Astrocyte (in vitro differentiated cells and primary cell): ENCODE measurements around the gene PCDHGB4. TPM values are rescaled to one million over a fixed set of nuclear protein-coding genes. Genes with fewer than 3 reads are reported as not detected.

Experiments used
- DNase-seq: peaks from one replicate; pipeline ENCODE4 v3.0.0-alpha.2; 2010; ENCODE audit warnings: low read depth
- FAIRE-seq: peaks from 2 replicates; lab custom pipeline; 2011; peaks lifted over from hg19 to GRCh38; lab: Jason Lieb, UNC
- H2AFZ ChIP-seq: 2 replicates; pipeline ENCODE4 v1.6.0; 2012; ENCODE audit warnings: low read depth, low read length, inconsistent platforms
- H3K27ac ChIP-seq: 2 replicates; pipeline ENCODE4 v1.5.1; 2011; ENCODE audit warnings: low read depth, low read length, inconsistent platforms
- H3K27me3 ChIP-seq: 2 replicates; pipeline ENCODE4 v1.6.0; 2011; ENCODE audit warnings: low read length, inconsistent platforms; ENCODE audit not compliant: insufficient read depth
- H3K36me3 ChIP-seq: 2 replicates; pipeline ENCODE4 v1.5.1; 2011; ENCODE audit warnings: low read length, inconsistent platforms; ENCODE audit not compliant: insufficient read depth
- H3K4me1 ChIP-seq: 2 replicates; pipeline ENCODE4 v1.5.1; 2011; ENCODE audit warnings: low read length, inconsistent platforms; ENCODE audit not compliant: insufficient read depth
- H3K4me2 ChIP-seq: 2 replicates; pipeline ENCODE4 v1.6.0; 2012; ENCODE audit warnings: low read length, inconsistent platforms
- H3K4me3 ChIP-seq: 2 replicates; pipeline ENCODE4 v1.5.1; 2011; ENCODE audit warnings: low read depth, mild to moderate bottlenecking, low read length, inconsistent platforms; ENCODE audit not compliant: insufficient read depth
- H3K79me2 ChIP-seq: 2 replicates; pipeline ENCODE4 v1.6.0; 2012; ENCODE audit warnings: mild to moderate bottlenecking, low read length, inconsistent platforms; ENCODE audit not compliant: insufficient read depth
- H3K9ac ChIP-seq: 2 replicates; pipeline ENCODE4 v1.6.0; 2012; ENCODE audit warnings: mild to moderate bottlenecking, low read length, inconsistent platforms
- H3K9me3 ChIP-seq: 2 replicates; pipeline ENCODE4 v1.5.1; 2012; ENCODE audit warnings: low read depth, mild to moderate bottlenecking, low read length, inconsistent platforms; ENCODE audit not compliant: insufficient read depth
- H4K20me1 ChIP-seq: 2 replicates; pipeline ENCODE4 v1.6.0; 2012; ENCODE audit warnings: low read length, inconsistent platforms; ENCODE audit not compliant: insufficient read depth
- H3K27ac Mint-ChIP-seq: one replicate; pipeline ENCODE4 v1.8.0; 2021; ENCODE audit warnings: mild to moderate bottlenecking, mixed read lengths; ENCODE audit not compliant: unreplicated experiment
- H3K27me3 Mint-ChIP-seq: one replicate; pipeline ENCODE4 v1.8.0; 2021; ENCODE audit warnings: low read depth, mixed read lengths; ENCODE audit not compliant: unreplicated experiment
- H3K36me3 Mint-ChIP-seq: one replicate; pipeline ENCODE4 v1.8.0; 2021; ENCODE audit warnings: low read depth, mixed read lengths; ENCODE audit not compliant: unreplicated experiment
- H3K4me1 Mint-ChIP-seq: one replicate; pipeline ENCODE4 v1.8.0; 2021; ENCODE audit warnings: low read depth, mixed read lengths; ENCODE audit not compliant: unreplicated experiment
- H3K4me3 Mint-ChIP-seq: one replicate; pipeline ENCODE4 v1.8.0; 2021; ENCODE audit warnings: mild to moderate bottlenecking, moderate library complexity, mixed read lengths; ENCODE audit not compliant: unreplicated experiment
- H3K9me3 Mint-ChIP-seq: one replicate; pipeline ENCODE4 v1.8.0; 2021; ENCODE audit warnings: mild to moderate bottlenecking, mixed read lengths; ENCODE audit not compliant: unreplicated experiment
- CTCF ChIP-seq: IDR thresholded peaks from 2 replicates; pipeline ENCODE4 v1.5.1; 2011; ENCODE audit warnings: low read depth, mild to moderate bottlenecking, inconsistent platforms, low read length, moderate library complexity; ENCODE audit not compliant: insufficient read depth
- EZH2 ChIP-seq: IDR thresholded peaks from 2 replicates; pipeline ENCODE4 v1.6.1; 2012; ENCODE audit warnings: mild to moderate bottlenecking, low read length, inconsistent platforms; ENCODE audit not compliant: insufficient read depth
- total RNA-seq: library from RNA; stranded (reverse); gene quantifications from 2 replicates; pipeline ENCODE4 v1.2.1, GENCODE V29; 2021

Gene PCDHGB4
- total RNA-seq, 1 donor from 2014 or later: 13.6 TPM

GRCh38 chr5:141411575-141411974, 24.1 kb downstream of the PCDHGB4 start:
- no peak for FAIRE-seq
- DNase-seq: no peak
- peaks cover 9% of the 10 kb centered on the region for H3K4me1 Mint-ChIP-seq
- Histone ChIP-seq H3K4me1 (no peaks in the 10 kb centered on the region), H3K79me2 (no peaks in the 10 kb centered on the region), H3K27me3 (no peaks in the 10 kb centered on the region), H3K9me3 (peaks cover 34% of the 10 kb centered on the region), H3K4me2 (no peak overlapping the region), H3K9ac (no peak overlapping the region), H4K20me1 (peaks cover 3% of the 10 kb centered on the region), H2AFZ (no peak overlapping the region), H3K4me3 (no peak overlapping the region), H3K27ac (no peak overlapping the region), H3K36me3 (no peaks in the 10 kb centered on the region)
- TF ChIP-seq CTCF (no peak), EZH2 (no peak)
- peaks cover 13% of the 10 kb centered on the region for H3K9me3 Mint-ChIP-seq
- peaks cover 18% of the 10 kb centered on the region for H3K36me3 Mint-ChIP-seq
- peak overlapping the region; percentile 74 for H3K4me3 Mint-ChIP-seq
- H3K27me3 Mint-ChIP-seq: no peaks in the 10 kb centered on the region
- peak overlapping the region; percentile 49 for H3K27ac Mint-ChIP-seq

- no peak for FAIRE-seq
- peak within 1 kb of the TSS; percentile 73 for H3K4me2 ChIP-seq
- no peaks in the 10 kb centered on the region for H3K4me1 ChIP-seq
- H4K20me1 ChIP-seq: peaks cover 3% of the 10 kb centered on the region
- Mint-ChIP-seq H3K36me3 (peaks cover 23% of the 10 kb centered on the region), H3K4me1 (peaks cover 13% of the 10 kb centered on the region), H3K27ac (peak within 1 kb of the TSS; percentile 91), H3K4me3 (peak within 1 kb of the TSS; percentile 93), H3K27me3 (no peaks in the 10 kb centered on the region), H3K9me3 (peaks cover 16% of the 10 kb centered on the region)
- H3K27me3 ChIP-seq: no peaks in the 10 kb centered on the region
- DNase-seq: peak; percentile 47
- H2AFZ ChIP-seq: peak within 1 kb of the TSS; percentile 50
- no peaks in the 10 kb centered on the region for H3K36me3 ChIP-seq
- TF ChIP-seq EZH2 (no peak), CTCF (peak; percentile 71)
- peak within 1 kb of the TSS; percentile 55 for H3K4me3 ChIP-seq
- peaks cover 33% of the 10 kb centered on the region for H3K9me3 ChIP-seq
- H3K9ac ChIP-seq: peak within 1 kb of the TSS; percentile 61
- no peaks in the 10 kb centered on the region for H3K79me2 ChIP-seq
- H3K27ac ChIP-seq: no peak within 1 kb of the TSS
Measured at GRCh38 chr5:141412854-141413539, 25.5 kb downstream of the PCDHGB4 start, which contains the start of gene PCDHGA10. TSS of gene PCDHGA10 (plus strand) at chr5:141412987. CDS start at chr5:141413176, 189 bp downstream.

- no peak overlapping the region for H2AFZ ChIP-seq
Measured at GRCh38 chr5:141413540-141414069, 26.1 kb downstream of the PCDHGB4 start.

More at GRCh38 chr5:141413540-141414069, 26.1 kb downstream of the PCDHGB4 start:
- H3K9ac ChIP-seq: peak overlapping the region; percentile 61
- H3K4me3 ChIP-seq: peak overlapping the region; percentile 55
- Mint-ChIP-seq H3K9me3 (peaks cover 20% of the 10 kb centered on the region), H3K27me3 (no peaks in the 10 kb centered on the region), H3K4me1 (peaks cover 15% of the 10 kb centered on the region), H3K36me3 (peaks cover 29% of the 10 kb centered on the region), H3K27ac (peak overlapping the region; percentile 91), H3K4me3 (peak overlapping the region; percentile 93)
- H3K9me3 ChIP-seq: peaks cover 34% of the 10 kb centered on the region
- no peaks in the 10 kb centered on the region for H3K27me3 ChIP-seq
- TF ChIP-seq CTCF (no peak), EZH2 (no peak)
- no peaks in the 10 kb centered on the region for H3K79me2 ChIP-seq
- FAIRE-seq (no peak), DNase-seq (no peak)
- peak overlapping the region; percentile 73 for H3K4me2 ChIP-seq
- no peak overlapping the region for H3K27ac ChIP-seq
- no peaks in the 10 kb centered on the region for H3K36me3 ChIP-seq
- no peaks in the 10 kb centered on the region for H3K4me1 ChIP-seq
- H4K20me1 ChIP-seq: peaks cover 3% of the 10 kb centered on the region
